Adrenal gland (tissue), 12 donors: ENCODE results near the gene HLA-F. TPM values are rescaled to one million over a fixed set of nuclear protein-coding genes. Genes with fewer than 3 reads are reported as not detected.

Experiments used
- DNase-seq, 7 donors: peaks; one replicate each; pipeline ENCODE4 v3.0.0-alpha.2; 2019 to 2020
- H3K27ac ChIP-seq, 5 donors: fragments of 200-600 bp; sonication (generic) in 4 of 5; 1 replicate in 3 of 5; 2 replicates in 2 of 5; pipeline versions ENCODE4 v1.5.1 to v1.8.0; 2016 to 2020; ENCODE audit warnings: mild to moderate bottlenecking in 1 of 5
- H3K27me3 ChIP-seq: fragments of 200-600 bp; 2 replicates; pipeline ENCODE4 v1.8.0; 2021
- H3K36me3 ChIP-seq, 2 donors: fragments of 200-600 bp; replicated peaks in 1 of 2; 1 replicate in 1 of 2; 2 replicates in 1 of 2; pipeline versions ENCODE4 v1.5.1 to v1.8.0; 2018 to 2022
- H3K4me1 ChIP-seq, 2 donors: fragments of 200-600 bp; replicated peaks in 1 of 2; 1 replicate in 1 of 2; 2 replicates in 1 of 2; pipeline versions ENCODE4 v1.5.1 to v1.8.0; 2018 to 2021
- H3K4me3 ChIP-seq, 4 donors: fragments of 200-600 bp; sonication (generic) in 3 of 4; one replicate each; pipeline ENCODE4 v1.5.1; 2016 to 2018
- H3K9me3 ChIP-seq, 3 donors: fragments of 200-600 bp; sonication (generic) in 1 of 3; replicated peaks in 1 of 3; 1 replicate in 2 of 3; 2 replicates in 1 of 3; pipeline versions ENCODE4 v1.5.1 to v1.8.0; 2016 to 2021
- POLR2A ChIP-seq, 2 donors: fragments of 450-650 bp; IDR thresholded peaks; one replicate each; pipeline ENCODE4 v1.6.1; 2017; ENCODE audit warnings: antibody characterized with exemption in 2 of 2, mild to moderate bottlenecking in 2 of 2, moderate library complexity in 1 of 2
- WGBS, 4 donors: extraction: QIAGEN DNeasy Blood & Tissue Kit in 2 of 4; methylation state at CpG; one replicate each; pipeline versions ENCODE4 v1.1.5 to v1.1.7; 2013 to 2017; 5-methylcytosine and 5-hydroxymethylcytosine counted together
- intact Hi-C, 2 donors: fragments of 100-400 bp; cut with DNase I; formaldehyde crosslinking; loops; one replicate each; pipeline versions ENCODE4 v1.14.1 to v1.15.0; 2022 to 2023
- polyA plus RNA-seq, 3 donors: library from polyadenylated mRNA; stranded (reverse); fragments of 200-250 nt in 2 of 3; fragments of 350-450 nt in 1 of 3; fragmentation: Illumina TruSeq in 1 of 3; extraction: RNeasy Lipid Tissue Mini Kit (QIAGEN cat#74804) in 1 of 3; gene quantifications; one replicate each; pipeline ENCODE4 v1.2.3, GENCODE V29; 2013 to 2014
- total RNA-seq, 9 donors: library from RNA; depleted of rRNA in 4 of 9; stranded (reverse); fragments of >200 nt in 4 of 9; fragments of 120-200 nt in 1 of 9; fragmentation: NEBNext Ultra II Directional in 1 of 9; extraction: Animal tissue kit (Norgen Biotek cat#: 25700) in 1 of 9; gene quantifications; one replicate each; pipeline versions ENCODE4 v1.1.0 to v1.2.4, GENCODE V29; 2013 to 2023
- TF ChIP-seq, protein P1 (sequence below), 6 experiments: fragments of 450-650 bp in 4 of 6; fragments of 200-600 bp in 2 of 6; sonication (generic) in 1 of 6; IDR thresholded peaks; 1 replicate in 5 of 6; 2 replicates in 1 of 6; pipeline versions ENCODE4 v1.5.1 to v1.8.0; 2016 to 2021; ENCODE audit warnings: antibody characterized with exemption in 6 of 6, mild to moderate bottlenecking in 2 of 6, moderate library complexity in 1 of 6
- donor health status: healthy with polysubstance abuse.
- donor health status: Bipolar disorder and iron deficiency.
- donor health status: DM: yes; HTN: yes; CAD: no.
- donor health status: DM: no; HTN: no; CAD: no.
- donor health status: DM: no; HTN: no; CAD: no.
- donor health status: DM: yes; HTN: yes; CAD: no.

HLA-F gene
- total and polyA plus RNA-seq, 12 donors: 3.8 to 285 (median 85.0) TPM

DNA sequence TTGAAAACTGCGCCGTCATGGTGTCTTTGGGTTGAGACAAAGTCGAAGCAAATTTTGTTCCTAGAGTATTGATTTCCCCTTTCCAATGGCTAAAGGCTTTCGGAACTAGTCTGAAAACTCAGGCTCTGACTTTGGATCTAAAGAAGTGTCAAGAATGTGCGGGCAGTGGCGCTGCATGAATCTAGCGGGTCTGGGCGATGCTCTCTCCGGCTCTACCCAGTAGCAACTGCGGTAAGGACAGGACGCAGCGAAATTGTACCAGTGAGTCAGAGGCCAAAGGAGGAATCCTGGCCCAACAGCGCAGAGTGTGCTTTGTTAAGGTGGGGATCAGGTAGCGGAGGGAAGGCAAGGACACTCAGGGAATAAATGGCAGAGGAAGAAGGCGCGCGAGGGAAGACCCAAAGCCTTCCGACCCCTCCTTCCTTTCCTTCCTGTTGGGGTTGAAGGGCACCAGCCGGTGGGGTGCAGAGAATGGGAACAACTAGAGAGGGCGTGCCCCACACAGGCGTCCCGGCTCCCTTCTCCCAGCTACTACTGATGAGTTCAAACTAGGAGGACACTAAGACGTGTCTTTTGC is 32.1 kb downstream of the HLA-F start:
- TF ChIP-seq POLR2A (IDR thresholded peaks at IDR 0.05): no peak
- TF ChIP-seq, protein P1, sequence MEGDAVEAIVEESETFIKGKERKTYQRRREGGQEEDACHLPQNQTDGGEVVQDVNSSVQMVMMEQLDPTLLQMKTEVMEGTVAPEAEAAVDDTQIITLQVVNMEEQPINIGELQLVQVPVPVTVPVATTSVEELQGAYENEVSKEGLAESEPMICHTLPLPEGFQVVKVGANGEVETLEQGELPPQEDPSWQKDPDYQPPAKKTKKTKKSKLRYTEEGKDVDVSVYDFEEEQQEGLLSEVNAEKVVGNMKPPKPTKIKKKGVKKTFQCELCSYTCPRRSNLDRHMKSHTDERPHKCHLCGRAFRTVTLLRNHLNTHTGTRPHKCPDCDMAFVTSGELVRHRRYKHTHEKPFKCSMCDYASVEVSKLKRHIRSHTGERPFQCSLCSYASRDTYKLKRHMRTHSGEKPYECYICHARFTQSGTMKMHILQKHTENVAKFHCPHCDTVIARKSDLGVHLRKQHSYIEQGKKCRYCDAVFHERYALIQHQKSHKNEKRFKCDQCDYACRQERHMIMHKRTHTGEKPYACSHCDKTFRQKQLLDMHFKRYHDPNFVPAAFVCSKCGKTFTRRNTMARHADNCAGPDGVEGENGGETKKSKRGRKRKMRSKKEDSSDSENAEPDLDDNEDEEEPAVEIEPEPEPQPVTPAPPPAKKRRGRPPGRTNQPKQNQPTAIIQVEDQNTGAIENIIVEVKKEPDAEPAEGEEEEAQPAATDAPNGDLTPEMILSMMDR (IDR thresholded peaks at IDR 0.05): no peak
- intact Hi-C loops: no loop called here

DNA sequence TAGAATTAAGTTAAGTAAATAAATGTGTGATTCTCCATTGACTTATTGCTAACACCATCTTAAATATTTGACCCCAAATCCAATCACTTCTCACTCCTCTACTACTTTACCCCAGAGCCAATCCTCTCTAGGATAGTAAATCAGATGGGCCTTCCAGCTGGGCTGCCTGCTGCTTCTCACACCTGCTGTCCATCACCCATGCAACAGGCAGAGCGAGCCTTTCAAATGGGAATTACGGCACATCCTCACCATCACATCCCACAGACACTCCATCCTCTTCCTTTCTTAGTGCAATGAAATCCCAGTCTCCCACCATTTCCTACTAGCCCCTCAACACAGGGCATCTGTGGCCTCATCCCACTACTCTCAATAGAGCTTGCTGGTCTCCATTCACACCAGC is 34.0 kb downstream of the HLA-F start:
- TF ChIP-seq, protein P1 (IDR thresholded peaks at IDR 0.05): no peak
- no peak for TF ChIP-seq POLR2A (IDR thresholded peaks at IDR 0.05)
- H3K4me1 ChIP-seq: peaks cover 0 to 4% of the 10 kb centered on the region in 2 donors
- intact Hi-C loops: no loop called here
- no peak for DNase-seq
- no peaks in the 10 kb centered on the region for H3K9me3 ChIP-seq
- H3K4me3 ChIP-seq: no peak overlapping the region
- 47 to 100% (median 86%) methylated on average over 2 of the region's 2 CpGs for WGBS, 4 donors
- no peak overlapping the region for H3K27ac ChIP-seq
- H3K27me3 ChIP-seq: no peaks in the 10 kb centered on the region
- no peaks in the 10 kb centered on the region for H3K36me3 ChIP-seq

More for the DNA sequence above, 32.1 kb downstream of the HLA-F start:
- Histone ChIP-seq H3K4me3 (no peak overlapping the region), H3K27ac (no peak overlapping the region), H3K36me3 (no peaks in the 10 kb centered on the region), H3K4me1 (peaks cover 0 to 4% of the 10 kb centered on the region in 2 donors), H3K9me3 (no peaks in the 10 kb centered on the region), H3K27me3 (no peaks in the 10 kb centered on the region)
- DNase-seq: no peak
- 52 to 74% (median 59%) methylated on average over 23 of the region's 23 CpGs for whole genome bisulfite sequencing, 4 donors

DNA sequence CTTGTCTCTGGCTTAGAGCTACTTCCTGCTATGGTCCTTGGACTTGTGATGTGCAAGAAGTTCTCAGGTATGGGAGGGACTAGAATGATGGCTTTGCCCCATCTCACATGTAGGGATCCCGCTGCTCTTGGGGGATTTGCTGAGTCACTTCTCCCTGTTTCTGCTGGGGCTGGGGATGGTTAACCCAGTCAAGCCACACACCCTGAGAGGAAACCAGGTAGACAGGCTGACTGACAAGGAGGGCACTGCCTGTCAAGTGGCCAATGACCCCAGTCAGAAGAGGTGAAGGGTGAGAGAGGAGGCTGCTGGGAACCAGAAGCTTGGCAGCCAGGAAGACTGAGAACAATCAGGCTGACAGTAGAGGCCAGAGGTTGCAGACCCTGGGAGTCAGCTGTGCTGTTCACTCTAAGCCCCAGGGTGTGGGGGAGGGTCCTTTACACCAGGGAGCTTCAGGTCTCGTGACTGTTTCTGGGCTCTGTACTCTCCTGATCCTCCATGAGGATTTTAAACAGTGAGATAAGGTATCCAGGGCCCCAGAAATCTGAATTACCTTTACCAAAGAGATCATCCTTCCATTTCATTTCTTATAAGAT is 34.6 kb downstream of the HLA-F start:
- intact Hi-C loops: no loop called here
- no peak overlapping the region for H3K27ac ChIP-seq
- TF ChIP-seq, protein P1 (IDR thresholded peaks at IDR 0.05): no peak
- TF ChIP-seq POLR2A (IDR thresholded peaks at IDR 0.05): no peak
- no peaks in the 10 kb centered on the region for H3K27me3 ChIP-seq
- H3K9me3 ChIP-seq: no peaks in the 10 kb centered on the region
- no peak for DNase-seq
- no peak overlapping the region for H3K4me3 ChIP-seq
- peaks cover 0 to 4% of the 10 kb centered on the region in 2 donors for H3K4me1 ChIP-seq
- WGBS, 4 donors: 42 to 70% (median 44%) methylated on average over 2 of the region's 2 CpGs
- no peaks in the 10 kb centered on the region for H3K36me3 ChIP-seq

DNA sequence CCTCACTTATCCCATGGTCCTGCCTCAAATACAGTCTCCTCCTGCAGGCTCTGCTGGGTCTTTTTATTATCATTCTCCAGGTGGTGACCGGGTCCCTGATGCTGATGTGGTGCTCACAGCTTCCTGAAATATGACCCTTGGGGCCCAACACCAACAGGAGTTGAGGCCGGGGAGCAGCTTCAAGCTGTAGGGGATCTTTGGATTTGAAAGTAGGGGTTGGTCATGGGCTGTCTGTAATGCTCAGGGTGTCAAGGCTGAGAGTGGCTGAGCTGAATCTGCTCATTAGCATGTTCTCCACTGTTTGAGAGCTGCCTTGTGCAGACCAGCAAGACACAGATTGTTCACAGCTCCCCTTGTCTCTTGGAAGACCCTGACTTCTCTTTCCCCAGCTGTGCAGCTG is 35.5 kb downstream of the HLA-F start:
- H3K9me3 ChIP-seq: no peaks in the 10 kb centered on the region
- DNase-seq: no peak
- TF ChIP-seq POLR2A (IDR thresholded peaks at IDR 0.05): no peak
- TF ChIP-seq, protein P1 (IDR thresholded peaks at IDR 0.05): no peak
- WGBS, 4 donors: 80 to 95% (median 86%) methylated on average over 2 of the region's 2 CpGs
- H3K27me3 ChIP-seq: no peaks in the 10 kb centered on the region
- no peak overlapping the region for H3K27ac ChIP-seq
- H3K36me3 ChIP-seq: no peaks in the 10 kb centered on the region
- H3K4me1 ChIP-seq: no peaks in the 10 kb centered on the region
- H3K4me3 ChIP-seq: no peak overlapping the region
- intact Hi-C loops: no loop called here
